Measurements from ENCODE around the gene NKAIN2. TPM values are rescaled to one million over a fixed set of nuclear protein-coding genes. Genes with fewer than 3 reads are reported as not detected.
"Not testable (repeated sequence)": the region's sequence is repeated elsewhere in the genome, so short reads cannot be mapped to it uniquely, and the experiment has no call there.

The NKAIN2 gene
- total and polyA plus RNA-seq, 7 donors, result under 0.01 to 4.4 (median 0.75) TPM; not detected in 1

- H3K36me3 ChIP-seq, result no peaks in the 10 kb centered on the region
- H3K4me3 ChIP-seq, result no peak overlapping the region
- TF ChIP-seq POLR2A (IDR thresholded peaks at IDR 0.05), result no peak
- no peak overlapping the region for H3K27ac ChIP-seq
- H3K4me1 ChIP-seq, result no peaks in the 10 kb centered on the region
- H3K27me3 ChIP-seq, result no peaks in the 10 kb centered on the region
- DNase-seq, result no peak
- intact Hi-C loops (cut with DNase I), result no loop called here
- H3K9me3 ChIP-seq, result no peaks in the 10 kb centered on the region
- 57 to 81% methylated on average over 2 of the region's 2 CpGs for WGBS, 2 donors
Observed at GRCh38 chr6:123904228-123904627, 100.6 kb downstream of the NKAIN2 start.

GRCh38 chr6:123908797-123909196 lies 105.1 kb downstream of the NKAIN2 start:
- WGBS, 2 donors, result 94 to 96% methylated on average over 2 of the region's 2 CpGs
- no peaks in the 10 kb centered on the region for H3K9me3 ChIP-seq
- no peak for DNase-seq
- intact Hi-C loops (cut with DNase I), result no loop called here
- H3K27ac ChIP-seq, result no peak overlapping the region
- H3K4me3 ChIP-seq, result no peak overlapping the region
- no peaks in the 10 kb centered on the region for H3K36me3 ChIP-seq
- no peaks in the 10 kb centered on the region for H3K27me3 ChIP-seq
- TF ChIP-seq EP300 (IDR thresholded peaks at IDR 0.05), result no peak
- no peak for TF ChIP-seq POLR2AphosphoS5 (IDR thresholded peaks at IDR 0.05)
- no peak for TF ChIP-seq POLR2A (IDR thresholded peaks at IDR 0.05)
- TF ChIP-seq CTCF (IDR thresholded peaks at IDR 0.05), result no peak
- H3K4me1 ChIP-seq, result no peaks in the 10 kb centered on the region

GRCh38 chr6:123909989-123910388 lies 106.3 kb downstream of the NKAIN2 start:
- no peak for DNase-seq
- no peaks in the 10 kb centered on the region for H3K4me1 ChIP-seq
- H3K27me3 ChIP-seq, result no peaks in the 10 kb centered on the region
- WGBS, 2 donors, result 9 to 30% methylated on average over 2 of the region's 2 CpGs
- no peak overlapping the region for H3K4me3 ChIP-seq
- intact Hi-C loops (cut with DNase I), result no loop called here
- TF ChIP-seq POLR2AphosphoS5 (IDR thresholded peaks at IDR 0.05) (no peak), POLR2A (IDR thresholded peaks at IDR 0.05) (no peak), CTCF (IDR thresholded peaks at IDR 0.05) (no peak), EP300 (IDR thresholded peaks at IDR 0.05) (no peak)
- no peak overlapping the region for H3K27ac ChIP-seq
- no peaks in the 10 kb centered on the region for H3K9me3 ChIP-seq
- H3K36me3 ChIP-seq, result no peaks in the 10 kb centered on the region

- no peaks in the 10 kb centered on the region for H3K27me3 ChIP-seq
- no peak for TF ChIP-seq CTCF (IDR thresholded peaks at IDR 0.05)
- no peak for TF ChIP-seq POLR2A (IDR thresholded peaks at IDR 0.05)
- no peak for TF ChIP-seq POLR2AphosphoS5 (IDR thresholded peaks at IDR 0.05)
- no peak for TF ChIP-seq EP300 (IDR thresholded peaks at IDR 0.05)
- no peaks in the 10 kb centered on the region for H3K9me3 ChIP-seq
- DNase-seq, result no peak
- intact Hi-C loops (cut with DNase I), result no loop called here
- no peaks in the 10 kb centered on the region for H3K36me3 ChIP-seq
- H3K4me1 ChIP-seq, result no peaks in the 10 kb centered on the region
- 72 to 92% methylated on average over 1 of the region's 1 CpG for WGBS, 2 donors
- H3K27ac ChIP-seq, result no peak overlapping the region
- no peak overlapping the region for H3K4me3 ChIP-seq
Observed at GRCh38 chr6:123913863-123914262, 110.2 kb downstream of the NKAIN2 start.

- H3K9me3 ChIP-seq; H3K4me1 ChIP-seq; H3K36me3 ChIP-seq; DNase-seq; H3K4me3 ChIP-seq; H3K27me3 ChIP-seq; H3K27ac ChIP-seq; intact Hi-C loops (cut with DNase I): not testable (repeated sequence)
- WGBS, 2 donors, result 83 to 84% methylated on average over 1 of the region's 3 CpGs
Observed at GRCh38 chr6:123923379-123923778, 119.7 kb downstream of the NKAIN2 start.

GRCh38 chr6:123925350-123925749 lies 121.7 kb downstream of the NKAIN2 start:
- no peaks in the 10 kb centered on the region for H3K9me3 ChIP-seq
- intact Hi-C loops (cut with DNase I), result no loop called here
- 17 to 51% methylated on average over 1 of the region's 1 CpG for WGBS, 2 donors
- H3K4me3 ChIP-seq, result no peak overlapping the region
- DNase-seq, result no peak
- H3K27me3 ChIP-seq, result no peaks in the 10 kb centered on the region
- TF ChIP-seq POLR2A (IDR thresholded peaks at IDR 0.05) (no peak), EP300 (IDR thresholded peaks at IDR 0.05) (no peak), POLR2AphosphoS5 (IDR thresholded peaks at IDR 0.05) (no peak), CTCF (IDR thresholded peaks at IDR 0.05) (no peak)
- H3K27ac ChIP-seq, result no peak overlapping the region
- no peaks in the 10 kb centered on the region for H3K4me1 ChIP-seq
- H3K36me3 ChIP-seq, result no peaks in the 10 kb centered on the region

Measured in sigmoid colon (tissue), 7 donors.